OCI-LY1 (cell line): ENCODE results near the gene SEC22B.
"Not testable (repeated sequence)": the region's sequence is repeated elsewhere in the genome, so short reads cannot be mapped to it uniquely, and the experiment has no call there.

Source experiments
- H2AFZ ChIP-seq: fragments of 200-600 bp; sonication (generic), shearing (Covaris generic); 2 replicates; pipeline ENCODE4 v1.6.0; 2014; ENCODE audit warnings: antibody characterized with exemption, mild to moderate bottlenecking, low read length
- H3F3A ChIP-seq: fragments of 200-600 bp; sonication (generic), shearing (Covaris generic); 2 replicates; pipeline ENCODE4 v1.6.0; 2014; ENCODE audit warnings: mild to moderate bottlenecking, antibody characterized with exemption, low read length, moderate library complexity; ENCODE audit not compliant: insufficient read depth
- H3K27ac ChIP-seq: fragments of 200-600 bp; sonication (generic); 2 replicates; pipeline ENCODE4 v1.5.1; 2014; ENCODE audit warnings: low read length, mixed run types, mild to moderate bottlenecking, low read depth; ENCODE audit not compliant: poor library complexity, severe bottlenecking
- H3K27me3 ChIP-seq: fragments of 200-600 bp; sonication (generic); 2 replicates; pipeline ENCODE4 v1.6.0; 2014; ENCODE audit warnings: antibody characterized with exemption, mild to moderate bottlenecking, low read length, moderate library complexity; ENCODE audit not compliant: insufficient read depth
- H3K36me3 ChIP-seq: fragments of 200-600 bp; sonication (generic); 2 replicates; pipeline ENCODE4 v1.6.1; 2014; ENCODE audit warnings: mild to moderate bottlenecking, antibody characterized with exemption, low read length, moderate library complexity, mixed read lengths; ENCODE audit not compliant: insufficient read depth
- H3K4me1 ChIP-seq: fragments of 200-600 bp; sonication (generic); 2 replicates; pipeline ENCODE4 v1.5.1; 2014; ENCODE audit warnings: mild to moderate bottlenecking, low read length, moderate library complexity; ENCODE audit not compliant: insufficient read depth, severe bottlenecking
- H3K4me2 ChIP-seq: fragments of 200-600 bp; sonication (generic), shearing (Covaris generic); 2 replicates; pipeline ENCODE4 v1.6.1; 2014; ENCODE audit warnings: low read length
- H3K4me3 ChIP-seq: fragments of 200-600 bp; sonication (generic); 2 replicates; pipeline ENCODE4 v1.5.1; 2014; ENCODE audit warnings: low read length, low read depth, mild to moderate bottlenecking, mixed read lengths; ENCODE audit not compliant: poor library complexity, severe bottlenecking
- H3K79me2 ChIP-seq: fragments of 200-600 bp; shearing (Covaris generic); 2 replicates; pipeline ENCODE4 v1.6.1; 2016; ENCODE audit warnings: mixed run types, low read length, mixed read lengths; ENCODE audit not compliant: insufficient read depth
- H3K9ac ChIP-seq: fragments of 200-600 bp; sonication (generic), shearing (Covaris generic); 2 replicates; pipeline ENCODE4 v1.6.1; 2014; ENCODE audit warnings: mild to moderate bottlenecking, low read length, mixed read lengths
- H3K9me2 ChIP-seq: fragments of 200-600 bp; sonication (generic), shearing (Covaris generic); 2 replicates; pipeline ENCODE4 v1.6.1; 2014; ENCODE audit warnings: low read depth, mild to moderate bottlenecking, low read length, mixed read lengths
- H3K9me3 ChIP-seq: fragments of 200-600 bp; shearing (Covaris generic); 2 replicates; pipeline ENCODE4 v1.6.1; 2014; ENCODE audit warnings: low read length, mixed read lengths
- H4K20me1 ChIP-seq: fragments of 200-600 bp; sonication (generic), shearing (Covaris generic); 2 replicates; pipeline ENCODE4 v1.6.0; 2016; ENCODE audit warnings: mild to moderate bottlenecking, low read length; ENCODE audit not compliant: insufficient read depth

SEC22B gene

GRCh38 chr1:120126216-120126615, 50.1 kb downstream of the SEC22B start:
- not testable (repeated sequence) for H3K36me3 ChIP-seq, H3K9ac ChIP-seq, H2AFZ ChIP-seq, H3K9me2 ChIP-seq, H3K4me2 ChIP-seq, H3K79me2 ChIP-seq, H3K9me3 ChIP-seq, H4K20me1 ChIP-seq, H3K4me3 ChIP-seq, H3K27ac ChIP-seq, H3F3A ChIP-seq, H3K27me3 ChIP-seq
- peaks cover 29% of the 10 kb centered on the region for H3K4me1 ChIP-seq

- not testable (repeated sequence) for H3K4me2 ChIP-seq, H3K36me3 ChIP-seq, H3K4me3 ChIP-seq, H3F3A ChIP-seq, H3K79me2 ChIP-seq, H3K9me2 ChIP-seq, H4K20me1 ChIP-seq, H3K27ac ChIP-seq, H2AFZ ChIP-seq, H3K9ac ChIP-seq, H3K9me3 ChIP-seq, H3K27me3 ChIP-seq
- H3K4me1 ChIP-seq: peaks cover 29% of the 10 kb centered on the region
These were observed 51.7 kb downstream of the SEC22B start for GRCh38 chr1:120124628-120125027.

GRCh38 chr1:120123813-120124510, 52.4 kb downstream of the SEC22B start:
- H3K4me1 ChIP-seq: peaks cover 29% of the 10 kb centered on the region

GRCh38 chr1:120122262-120122893, 53.9 kb downstream of the SEC22B start:
- H3K4me1 ChIP-seq: peaks cover 40% of the 10 kb centered on the region
- H3K4me3 ChIP-seq, H4K20me1 ChIP-seq, H3K36me3 ChIP-seq, H3K79me2 ChIP-seq, H3K9me2 ChIP-seq, H2AFZ ChIP-seq, H3K9ac ChIP-seq, H3F3A ChIP-seq, H3K9me3 ChIP-seq, H3K27me3 ChIP-seq: not testable (repeated sequence)
- H3K4me2 ChIP-seq: peak overlapping the region; percentile 22; the same call in 1 of the 2 replicates
- peak overlapping the region; percentile 69 for H3K27ac ChIP-seq

More at GRCh38 chr1:120123813-120124510, 52.4 kb downstream of the SEC22B start:
- not testable (repeated sequence) for H4K20me1 ChIP-seq, H3K27me3 ChIP-seq, H3K79me2 ChIP-seq, H3K27ac ChIP-seq, H3K4me3 ChIP-seq, H3F3A ChIP-seq, H3K4me2 ChIP-seq, H3K9ac ChIP-seq, H3K9me3 ChIP-seq, H2AFZ ChIP-seq, H3K36me3 ChIP-seq, H3K9me2 ChIP-seq

GRCh38 chr1:120121830-120122229, 54.5 kb downstream of the SEC22B start:
- H3K79me2 ChIP-seq, H4K20me1 ChIP-seq, H3K4me3 ChIP-seq, H3K4me2 ChIP-seq, H3K36me3 ChIP-seq, H3K27me3 ChIP-seq, H3K9me3 ChIP-seq, H3K9me2 ChIP-seq, H3K9ac ChIP-seq, H2AFZ ChIP-seq, H3F3A ChIP-seq: not testable (repeated sequence)
- peaks cover 45% of the 10 kb centered on the region for H3K4me1 ChIP-seq
- H3K27ac ChIP-seq: peak overlapping the region; percentile 69

- not testable (repeated sequence) for H2AFZ ChIP-seq, H3K9me3 ChIP-seq, H3K9me2 ChIP-seq, H3K4me3 ChIP-seq, H3K27ac ChIP-seq, H3K9ac ChIP-seq, H3F3A ChIP-seq, H3K27me3 ChIP-seq, H3K79me2 ChIP-seq, H3K4me2 ChIP-seq, H4K20me1 ChIP-seq, H3K36me3 ChIP-seq
- peaks cover 47% of the 10 kb centered on the region for H3K4me1 ChIP-seq
These were observed 55.8 kb downstream of the SEC22B start for GRCh38 chr1:120120525-120120924.

GRCh38 chr1:120117371-120118177, 58.7 kb downstream of the SEC22B start:
- not testable (repeated sequence) for H3K9me2 ChIP-seq, H3K4me3 ChIP-seq, H2AFZ ChIP-seq, H3F3A ChIP-seq, H4K20me1 ChIP-seq, H3K9ac ChIP-seq, H3K9me3 ChIP-seq, H3K79me2 ChIP-seq, H3K36me3 ChIP-seq, H3K27me3 ChIP-seq
- H3K4me2 ChIP-seq: peak overlapping the region; percentile 11; the same call in 1 of the 2 replicates
- peaks cover 40% of the 10 kb centered on the region for H3K4me1 ChIP-seq
- H3K27ac ChIP-seq: peak overlapping the region; percentile 76
